ENCODE measurements around the gene UBE2H.

- TF ChIP-seq USF2 (IDR thresholded peaks at IDR 0.05; ENCODE audit: low read depth, low read length) (no peak), CTCF (conservative IDR thresholded peaks at IDR 0.05; ENCODE audit: low read depth, low read length) (no peak), MXI1 (IDR thresholded peaks at IDR 0.05; ENCODE audit: borderline replicate concordance, low read depth, low read length) (no peak), POLR2A (IDR thresholded peaks at IDR 0.05; ENCODE audit: low read depth, low read length) (no peak), SMC3 (IDR thresholded peaks at IDR 0.05; ENCODE audit: low read depth, low read length) (no peak), RCOR1 (IDR thresholded peaks at IDR 0.05; ENCODE audit: insufficient replicate concordance, low read length) (no peak)
These were observed 104.3 kb downstream of the UBE2H start for GRCh38 chr7:129848436-129848835.

Data from IMR-90 (cell line).